ENCODE measurements around the gene NHEJ1.

NHEJ1 gene

DNA sequence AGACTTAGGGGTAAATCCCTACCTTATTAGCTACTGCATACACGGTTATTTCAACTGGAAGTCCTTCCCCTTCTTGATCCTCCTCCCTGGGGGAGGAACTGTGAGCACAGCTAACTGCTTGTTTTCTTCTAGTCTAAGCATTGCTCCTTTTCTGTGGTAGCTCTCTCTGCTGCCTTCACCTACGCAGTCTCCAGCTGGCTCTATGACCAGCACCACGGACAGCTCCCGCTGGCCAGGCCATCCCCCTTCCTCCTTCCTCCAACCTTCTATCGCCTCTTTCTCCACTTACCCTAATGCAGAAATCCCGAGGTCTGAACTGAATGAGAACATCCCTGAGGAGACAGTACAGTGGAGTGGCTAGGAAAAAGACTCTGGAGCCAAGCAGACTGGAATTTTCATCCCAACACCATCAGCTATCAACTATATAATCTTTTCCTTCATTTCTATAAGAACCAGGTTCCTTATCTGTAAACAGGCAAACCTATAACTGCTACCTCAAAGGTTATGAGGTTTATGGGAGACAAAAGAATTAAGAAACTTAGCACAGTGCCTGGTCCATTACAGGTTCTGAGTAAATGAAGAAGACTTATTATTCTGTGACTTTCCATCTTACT, 114.6 kb downstream of the NHEJ1 start:
- Histone ChIP-seq H3K4me3 (ENCODE audit: low read depth in 1 of 5, low read length in 5 of 5) (no peak overlapping the region), H3K9me3 (ENCODE audit: control insufficient read depth in 5 of 5, low read length in 5 of 5) (no peaks in the 10 kb centered on the region), H3K4me1 (ENCODE audit: control insufficient read depth in 5 of 5, insufficient read depth in 5 of 5, low read length in 5 of 5) (peaks cover 0 to 6% (median 5%) of the 10 kb centered on the region in 5 donors), H3K36me3 (ENCODE audit: control insufficient read depth in 5 of 5, insufficient read depth in 5 of 5, low read length in 5 of 5) (no peaks in the 10 kb centered on the region), H3K9ac (ENCODE audit: low read length in 5 of 5) (no peak overlapping the region), H3K27me3 (ENCODE audit: control insufficient read depth in 5 of 5, insufficient read depth in 4 of 5, low read length in 5 of 5) (peaks cover 17 to 46% (median 37%) of the 10 kb centered on the region in 5 donors), H3K27ac (ENCODE audit: low read depth, low read length) (no peak overlapping the region)

DNA sequence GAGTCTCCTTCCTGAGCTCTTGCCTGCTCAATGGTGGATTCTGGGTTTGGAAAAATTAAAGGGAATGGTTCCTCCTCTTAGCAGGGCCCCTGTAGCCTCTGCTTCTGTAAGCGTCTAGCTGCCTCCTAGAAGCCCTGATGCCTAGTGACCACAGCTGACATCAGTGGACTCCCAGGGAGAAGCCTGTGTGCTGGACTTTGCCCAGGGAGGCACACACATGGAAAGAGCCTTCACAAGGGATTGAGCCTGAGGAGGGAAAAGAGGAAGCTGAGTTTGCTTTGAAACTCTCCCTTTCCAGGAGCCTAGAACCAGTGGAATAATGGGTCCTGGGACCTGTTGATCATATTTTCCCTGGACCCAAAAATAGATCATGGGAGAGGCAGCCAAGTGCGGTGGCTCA, 117.9 kb downstream of the NHEJ1 start:
- no peaks in the 10 kb centered on the region for H3K9me3 ChIP-seq (ENCODE audit: control insufficient read depth in 5 of 5, low read length in 5 of 5)
- H3K27ac ChIP-seq (ENCODE audit: low read depth, low read length): no peak overlapping the region
- H3K9ac ChIP-seq (ENCODE audit: low read length in 5 of 5): no peak overlapping the region
- no peak overlapping the region for H3K4me3 ChIP-seq (ENCODE audit: low read depth in 1 of 5, low read length in 5 of 5)
- H3K4me1 ChIP-seq (ENCODE audit: control insufficient read depth in 5 of 5, insufficient read depth in 5 of 5, low read length in 5 of 5): peaks cover 0 to 6% (median 5%) of the 10 kb centered on the region in 5 donors
- H3K27me3 ChIP-seq (ENCODE audit: control insufficient read depth in 5 of 5, insufficient read depth in 4 of 5, low read length in 5 of 5): peaks cover 18 to 47% (median 36%) of the 10 kb centered on the region in 5 donors
- no peaks in the 10 kb centered on the region for H3K36me3 ChIP-seq (ENCODE audit: control insufficient read depth in 5 of 5, insufficient read depth in 5 of 5, low read length in 5 of 5)

DNA sequence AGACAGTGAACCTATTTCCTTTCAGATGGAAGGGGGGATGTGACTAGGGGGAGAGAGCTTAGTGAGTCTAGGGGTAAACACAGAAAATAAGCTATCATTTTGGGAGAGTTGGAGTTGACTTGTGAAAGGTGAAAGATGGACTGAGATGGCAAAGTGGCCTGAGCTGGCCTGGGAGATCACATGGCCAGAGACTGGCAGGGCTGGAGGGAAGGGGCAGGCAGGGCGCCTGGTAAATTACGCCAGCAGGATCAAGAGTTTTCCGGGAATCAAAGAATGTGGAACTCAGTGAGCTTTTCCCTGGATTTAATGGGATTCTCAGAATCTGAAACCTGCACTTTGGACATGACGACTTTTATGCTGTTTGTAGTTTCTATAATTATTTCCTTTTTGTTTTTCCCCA, 118.5 kb downstream of the NHEJ1 start:
- no peak overlapping the region for H3K9ac ChIP-seq (ENCODE audit: low read length in 5 of 5)
- H3K36me3 ChIP-seq (ENCODE audit: control insufficient read depth in 5 of 5, insufficient read depth in 5 of 5, low read length in 5 of 5): no peaks in the 10 kb centered on the region
- H3K27ac ChIP-seq (ENCODE audit: low read depth, low read length): no peak overlapping the region
- peaks cover 0 to 6% (median 5%) of the 10 kb centered on the region in 5 donors for H3K4me1 ChIP-seq (ENCODE audit: control insufficient read depth in 5 of 5, insufficient read depth in 5 of 5, low read length in 5 of 5)
- peaks cover 17 to 51% (median 41%) of the 10 kb centered on the region in 5 donors for H3K27me3 ChIP-seq (ENCODE audit: control insufficient read depth in 5 of 5, insufficient read depth in 4 of 5, low read length in 5 of 5)
- H3K9me3 ChIP-seq (ENCODE audit: control insufficient read depth in 5 of 5, low read length in 5 of 5): no peaks in the 10 kb centered on the region
- H3K4me3 ChIP-seq (ENCODE audit: low read depth in 1 of 5, low read length in 5 of 5): no peak overlapping the region

DNA sequence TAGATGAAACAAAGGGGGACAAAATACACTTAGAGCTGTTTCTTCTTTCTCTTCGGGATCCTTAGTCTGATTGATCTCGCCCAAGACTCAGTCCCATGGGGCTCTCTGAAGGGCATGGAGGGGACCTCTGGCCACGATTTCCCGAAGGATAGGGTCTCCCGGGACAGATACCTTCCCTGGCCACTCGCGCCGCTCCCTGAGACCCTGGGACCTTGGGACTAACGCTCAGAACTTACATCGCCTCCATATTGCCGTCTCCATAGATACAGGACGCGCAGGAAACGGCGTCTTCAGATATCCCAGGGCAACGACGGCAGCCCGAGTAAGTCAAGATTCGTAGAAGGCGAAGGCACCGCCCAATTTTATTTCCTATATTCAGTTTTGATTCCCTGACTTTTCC, 119.4 kb downstream of the NHEJ1 start, which contains the start of gene CFAP65:
CFAP65 (minus strand) TSS at position 265 of the 400 bp plus-strand sequence. CDS start 2,468 bp downstream, outside the sequence.
- Histone ChIP-seq H3K27ac (ENCODE audit: low read depth, low read length) (no peak within 1 kb of the TSS), H3K9ac (ENCODE audit: low read length in 5 of 5) (no peak within 1 kb of the TSS)

DNA sequence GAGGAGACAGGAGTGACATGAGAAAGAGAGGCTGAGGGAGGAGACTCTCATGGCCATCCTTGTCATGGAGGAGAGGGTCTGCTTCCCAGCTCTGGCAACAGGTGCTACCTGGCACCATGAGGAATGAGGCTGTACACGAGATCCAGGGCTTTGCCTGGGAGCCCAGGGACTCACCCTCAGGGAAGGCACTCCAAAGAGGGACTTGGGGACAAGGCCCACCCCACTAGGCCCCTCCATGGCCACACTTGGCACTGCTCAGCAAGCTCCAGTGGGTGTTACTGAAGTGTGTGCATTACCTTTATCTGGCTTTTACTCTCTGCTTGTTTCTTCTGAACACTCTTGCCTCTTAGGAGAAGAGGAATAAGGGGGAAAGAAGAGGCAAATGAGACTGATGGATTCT, 122.0 kb downstream of the NHEJ1 start:
- H3K9me3 ChIP-seq (ENCODE audit: control insufficient read depth in 5 of 5, low read length in 5 of 5): no peaks in the 10 kb centered on the region

More for the DNA sequence above, 119.4 kb downstream of the NHEJ1 start, which contains the start of gene CFAP65:
- peaks cover 0 to 6% (median 5%) of the 10 kb centered on the region in 5 donors for H3K4me1 ChIP-seq (ENCODE audit: control insufficient read depth in 5 of 5, insufficient read depth in 5 of 5, low read length in 5 of 5)
- H3K4me3 ChIP-seq (ENCODE audit: low read depth in 1 of 5, low read length in 5 of 5): peak within 1 kb of the TSS; percentile 24 to 56 (median 42)
- H3K27me3 ChIP-seq (ENCODE audit: control insufficient read depth in 5 of 5, insufficient read depth in 4 of 5, low read length in 5 of 5): peaks cover 17 to 51% (median 41%) of the 10 kb centered on the region in 5 donors
- no peaks in the 10 kb centered on the region for H3K9me3 ChIP-seq (ENCODE audit: control insufficient read depth in 5 of 5, low read length in 5 of 5)
- no peaks in the 10 kb centered on the region for H3K36me3 ChIP-seq (ENCODE audit: control insufficient read depth in 5 of 5, insufficient read depth in 5 of 5, low read length in 5 of 5)

DNA sequence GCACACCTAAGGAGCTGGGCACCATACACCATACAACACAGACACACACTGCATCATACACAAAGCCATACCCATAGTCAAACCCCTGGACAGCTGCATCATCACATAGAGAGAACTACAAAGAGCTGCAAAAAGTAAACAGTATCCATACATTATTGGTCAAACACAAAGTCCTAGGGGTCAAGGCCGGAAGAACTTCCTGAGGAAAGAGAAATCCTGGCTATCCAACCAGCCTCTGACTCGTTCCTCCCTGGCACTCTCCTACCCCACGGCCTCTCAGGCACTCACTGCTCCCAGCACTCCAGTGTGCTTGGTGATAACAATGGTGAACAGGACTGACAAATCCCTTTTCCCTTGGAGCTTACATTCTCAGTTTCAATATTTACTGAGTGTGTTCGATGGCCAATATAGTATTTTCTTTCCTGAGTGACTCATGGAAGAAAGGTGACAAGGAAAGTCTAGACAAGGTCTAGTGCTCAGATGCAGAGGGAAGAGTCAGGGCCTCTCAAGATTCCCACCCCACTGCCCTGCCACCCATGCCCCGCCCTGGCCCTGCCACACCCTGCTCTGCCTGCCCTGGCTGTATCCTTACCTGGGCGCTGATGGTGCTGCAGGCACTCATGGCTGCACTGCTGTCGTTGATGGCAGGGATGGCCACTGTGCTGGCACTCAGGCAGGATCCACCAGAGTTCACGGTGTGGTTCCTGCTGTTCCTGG, 122.7 kb downstream of the NHEJ1 start:
- Histone ChIP-seq H3K27ac (ENCODE audit: low read depth, low read length) (no peak overlapping the region), H3K9ac (ENCODE audit: low read length in 5 of 5) (no peak overlapping the region), H3K9me3 (ENCODE audit: control insufficient read depth in 5 of 5, low read length in 5 of 5) (no peaks in the 10 kb centered on the region), H3K36me3 (ENCODE audit: control insufficient read depth in 5 of 5, insufficient read depth in 5 of 5, low read length in 5 of 5) (no peaks in the 10 kb centered on the region), H3K27me3 (ENCODE audit: control insufficient read depth in 5 of 5, insufficient read depth in 4 of 5, low read length in 5 of 5) (peaks cover 19 to 41% (median 33%) of the 10 kb centered on the region in 5 donors), H3K4me3 (ENCODE audit: low read depth in 1 of 5, low read length in 5 of 5) (no peak overlapping the region), H3K4me1 (ENCODE audit: control insufficient read depth in 5 of 5, insufficient read depth in 5 of 5, low read length in 5 of 5) (peaks cover 0 to 6% (median 5%) of the 10 kb centered on the region in 5 donors)

More for the DNA sequence above, 122.0 kb downstream of the NHEJ1 start:
- Histone ChIP-seq H3K4me1 (ENCODE audit: control insufficient read depth in 5 of 5, insufficient read depth in 5 of 5, low read length in 5 of 5) (peaks cover 0 to 6% (median 5%) of the 10 kb centered on the region in 5 donors), H3K36me3 (ENCODE audit: control insufficient read depth in 5 of 5, insufficient read depth in 5 of 5, low read length in 5 of 5) (no peaks in the 10 kb centered on the region), H3K27me3 (ENCODE audit: control insufficient read depth in 5 of 5, insufficient read depth in 4 of 5, low read length in 5 of 5) (peaks cover 23 to 47% (median 35%) of the 10 kb centered on the region in 5 donors), H3K4me3 (ENCODE audit: low read depth in 1 of 5, low read length in 5 of 5) (no peak overlapping the region), H3K9ac (ENCODE audit: low read length in 5 of 5) (no peak overlapping the region), H3K27ac (ENCODE audit: low read depth, low read length) (no peak overlapping the region)

DNA sequence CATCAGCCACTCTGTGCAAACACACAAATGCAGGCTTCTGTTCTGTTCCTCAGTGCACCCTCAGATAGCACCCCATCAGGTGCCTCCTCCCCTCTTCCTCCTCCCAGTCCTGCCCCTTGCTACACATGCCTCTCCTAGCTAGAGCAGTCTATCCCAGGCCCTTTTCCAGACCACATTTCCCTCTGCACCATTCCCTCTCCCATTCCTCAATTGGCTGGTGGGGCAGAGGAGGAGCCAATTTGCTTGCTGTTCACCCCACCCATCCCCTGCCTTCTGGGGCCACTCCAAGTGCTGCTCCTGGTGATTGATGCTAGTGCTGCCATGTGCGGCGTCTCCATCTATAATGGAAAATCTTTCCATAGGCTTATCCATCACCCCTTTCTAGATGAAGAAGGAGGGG, 124.7 kb downstream of the NHEJ1 start:
- Histone ChIP-seq H3K9me3 (ENCODE audit: control insufficient read depth in 5 of 5, low read length in 5 of 5) (no peaks in the 10 kb centered on the region), H3K27me3 (ENCODE audit: control insufficient read depth in 5 of 5, insufficient read depth in 4 of 5, low read length in 5 of 5) (peaks cover 19 to 36% (median 30%) of the 10 kb centered on the region in 5 donors), H3K4me1 (ENCODE audit: control insufficient read depth in 5 of 5, insufficient read depth in 5 of 5, low read length in 5 of 5) (no peaks in the 10 kb centered on the region), H3K4me3 (ENCODE audit: low read depth in 1 of 5, low read length in 5 of 5) (no peak overlapping the region), H3K27ac (ENCODE audit: low read depth, low read length) (no peak overlapping the region), H3K36me3 (ENCODE audit: control insufficient read depth in 5 of 5, insufficient read depth in 5 of 5, low read length in 5 of 5) (no peaks in the 10 kb centered on the region), H3K9ac (ENCODE audit: low read length in 5 of 5) (no peak overlapping the region)

DNA sequence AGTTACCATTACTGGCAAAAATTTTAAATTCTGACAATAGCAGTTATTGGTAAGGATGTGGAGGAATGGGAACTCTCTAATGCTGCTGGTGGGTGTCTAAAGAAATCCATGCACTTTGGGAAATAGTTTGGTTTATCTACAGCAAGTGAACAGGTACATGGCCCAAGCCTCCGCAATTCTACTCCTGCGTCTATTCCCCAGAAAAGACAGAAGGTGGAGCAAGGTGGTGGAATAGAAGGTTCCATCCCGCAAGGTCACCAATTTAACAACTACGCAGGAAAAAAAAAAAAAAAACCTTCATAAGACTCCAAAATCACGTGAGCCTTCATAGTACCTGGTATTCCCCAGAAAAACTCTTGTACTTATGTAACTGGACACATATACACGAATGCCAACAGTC, 125.8 kb downstream of the NHEJ1 start:
- peaks cover 21 to 41% (median 29%) of the 10 kb centered on the region in 5 donors for H3K27me3 ChIP-seq (ENCODE audit: control insufficient read depth in 5 of 5, insufficient read depth in 4 of 5, low read length in 5 of 5)

DNA sequence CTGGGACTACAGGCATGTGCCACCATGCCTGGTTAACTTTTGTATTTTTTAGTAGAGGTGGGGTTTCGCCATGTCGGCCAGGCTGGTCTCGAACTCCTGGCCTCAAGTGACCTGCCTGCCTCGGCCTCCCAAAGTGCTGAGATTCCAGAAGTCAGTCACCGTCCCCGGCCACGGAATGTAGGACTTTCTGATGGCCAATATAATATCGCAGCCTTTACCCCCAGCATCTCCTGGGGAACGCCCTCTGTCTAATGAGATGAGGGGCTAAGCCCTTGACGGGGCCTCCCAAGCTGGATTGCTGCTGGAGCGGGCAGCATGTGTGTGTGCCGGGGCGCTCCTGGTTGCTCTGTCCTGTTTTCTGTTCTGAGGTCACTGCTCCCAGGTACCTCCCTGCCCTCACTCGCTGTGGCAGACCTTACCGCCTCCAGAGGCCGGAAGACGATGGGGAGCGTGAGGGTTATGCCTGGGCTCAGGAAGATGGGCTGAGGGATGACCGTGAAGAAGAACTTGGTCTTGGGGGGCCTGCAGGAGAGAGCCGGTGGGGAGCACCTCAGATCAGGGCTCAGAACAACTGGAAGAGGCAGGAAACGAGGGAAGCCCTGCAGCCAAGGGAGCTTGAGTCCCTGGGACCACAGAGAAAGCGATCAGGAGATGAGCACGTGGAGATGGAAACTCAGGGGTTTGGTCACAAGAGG, 128.4 kb downstream of the NHEJ1 start:
- peaks cover 16 to 35% (median 25%) of the 10 kb centered on the region in 5 donors for H3K27me3 ChIP-seq (ENCODE audit: control insufficient read depth in 5 of 5, insufficient read depth in 4 of 5, low read length in 5 of 5)

More for the DNA sequence above, 125.8 kb downstream of the NHEJ1 start:
- Histone ChIP-seq H3K36me3 (ENCODE audit: control insufficient read depth in 5 of 5, insufficient read depth in 5 of 5, low read length in 5 of 5) (no peaks in the 10 kb centered on the region), H3K4me1 (ENCODE audit: control insufficient read depth in 5 of 5, insufficient read depth in 5 of 5, low read length in 5 of 5) (no peaks in the 10 kb centered on the region), H3K27ac (ENCODE audit: low read depth, low read length) (no peak overlapping the region), H3K9ac (ENCODE audit: low read length in 5 of 5) (no peak overlapping the region), H3K4me3 (ENCODE audit: low read depth in 1 of 5, low read length in 5 of 5) (no peak overlapping the region), H3K9me3 (ENCODE audit: control insufficient read depth in 5 of 5, low read length in 5 of 5) (no peaks in the 10 kb centered on the region)

More for the DNA sequence above, 128.4 kb downstream of the NHEJ1 start:
- Histone ChIP-seq H3K27ac (ENCODE audit: low read depth, low read length) (no peak overlapping the region), H3K9ac (ENCODE audit: low read length in 5 of 5) (no peak overlapping the region), H3K4me1 (ENCODE audit: control insufficient read depth in 5 of 5, insufficient read depth in 5 of 5, low read length in 5 of 5) (no peaks in the 10 kb centered on the region), H3K36me3 (ENCODE audit: control insufficient read depth in 5 of 5, insufficient read depth in 5 of 5, low read length in 5 of 5) (no peaks in the 10 kb centered on the region), H3K4me3 (ENCODE audit: low read depth in 1 of 5, low read length in 5 of 5) (no peak overlapping the region), H3K9me3 (ENCODE audit: control insufficient read depth in 5 of 5, low read length in 5 of 5) (no peaks in the 10 kb centered on the region)
